ENCODE results near the gene ATP2B3. TPM values are rescaled to one million over a fixed set of nuclear protein-coding genes. Genes with fewer than 3 reads are reported as not detected.

ATP2B3 gene
- total RNA-seq, 1 donor from 2014 or later = 0.37 TPM

DNA sequence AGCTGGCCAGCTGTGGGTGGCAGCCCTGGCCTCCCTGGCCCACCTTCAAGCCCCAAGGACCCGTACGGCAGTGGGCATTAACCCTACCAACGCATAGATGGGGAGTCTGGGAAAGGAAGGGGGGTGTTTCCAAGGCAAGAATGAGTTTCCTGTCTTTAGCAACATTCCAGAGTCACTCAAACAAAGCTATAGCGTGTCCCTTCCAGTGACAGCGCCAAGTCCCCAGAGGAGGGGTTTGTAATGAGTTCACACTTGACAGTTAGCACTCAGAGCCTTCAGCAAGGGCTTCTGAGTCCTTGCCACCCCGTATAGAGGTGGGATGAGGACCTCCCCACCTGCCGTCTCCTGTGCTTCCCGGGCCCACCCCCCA is 20.9 kb upstream of the ATP2B3 start:
- Mint-ChIP-seq H3K4me3 (ENCODE audit: unreplicated experiment) (peak overlapping the region; percentile 97), H3K27ac (ENCODE audit: unreplicated experiment) (no peak overlapping the region), H3K9me3 (ENCODE audit: low read depth) (peaks cover 2% of the 10 kb centered on the region), H3K4me1 (ENCODE audit: low read depth) (peaks cover 55% of the 10 kb centered on the region), H3K27me3 (ENCODE audit: low read depth) (no peaks in the 10 kb centered on the region), H3K36me3 (ENCODE audit: low read depth) (peaks cover 8% of the 10 kb centered on the region)
- no peak for DNase-seq (ENCODE audit: low spot score)
- TF ChIP-seq, protein P1, sequence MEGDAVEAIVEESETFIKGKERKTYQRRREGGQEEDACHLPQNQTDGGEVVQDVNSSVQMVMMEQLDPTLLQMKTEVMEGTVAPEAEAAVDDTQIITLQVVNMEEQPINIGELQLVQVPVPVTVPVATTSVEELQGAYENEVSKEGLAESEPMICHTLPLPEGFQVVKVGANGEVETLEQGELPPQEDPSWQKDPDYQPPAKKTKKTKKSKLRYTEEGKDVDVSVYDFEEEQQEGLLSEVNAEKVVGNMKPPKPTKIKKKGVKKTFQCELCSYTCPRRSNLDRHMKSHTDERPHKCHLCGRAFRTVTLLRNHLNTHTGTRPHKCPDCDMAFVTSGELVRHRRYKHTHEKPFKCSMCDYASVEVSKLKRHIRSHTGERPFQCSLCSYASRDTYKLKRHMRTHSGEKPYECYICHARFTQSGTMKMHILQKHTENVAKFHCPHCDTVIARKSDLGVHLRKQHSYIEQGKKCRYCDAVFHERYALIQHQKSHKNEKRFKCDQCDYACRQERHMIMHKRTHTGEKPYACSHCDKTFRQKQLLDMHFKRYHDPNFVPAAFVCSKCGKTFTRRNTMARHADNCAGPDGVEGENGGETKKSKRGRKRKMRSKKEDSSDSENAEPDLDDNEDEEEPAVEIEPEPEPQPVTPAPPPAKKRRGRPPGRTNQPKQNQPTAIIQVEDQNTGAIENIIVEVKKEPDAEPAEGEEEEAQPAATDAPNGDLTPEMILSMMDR (IDR thresholded peaks at IDR 0.05) = no peak

- peak overlapping the region; percentile 38 for H3K27ac Mint-ChIP-seq (ENCODE audit: unreplicated experiment)
- H3K36me3 Mint-ChIP-seq (ENCODE audit: low read depth) = peaks cover 8% of the 10 kb centered on the region
- H3K27me3 Mint-ChIP-seq (ENCODE audit: low read depth) = no peaks in the 10 kb centered on the region
- peak overlapping the region; percentile 72 for H3K4me3 Mint-ChIP-seq (ENCODE audit: unreplicated experiment)
- peaks cover 2% of the 10 kb centered on the region for H3K9me3 Mint-ChIP-seq (ENCODE audit: low read depth)
- no peak for DNase-seq (ENCODE audit: low spot score)
- TF ChIP-seq, protein P1 (IDR thresholded peaks at IDR 0.05) = no peak
- peaks cover 43% of the 10 kb centered on the region for H3K4me1 Mint-ChIP-seq (ENCODE audit: low read depth)
Observed at GRCh38 chrX:153498453-153498852, 19.0 kb upstream of the ATP2B3 start.

DNA sequence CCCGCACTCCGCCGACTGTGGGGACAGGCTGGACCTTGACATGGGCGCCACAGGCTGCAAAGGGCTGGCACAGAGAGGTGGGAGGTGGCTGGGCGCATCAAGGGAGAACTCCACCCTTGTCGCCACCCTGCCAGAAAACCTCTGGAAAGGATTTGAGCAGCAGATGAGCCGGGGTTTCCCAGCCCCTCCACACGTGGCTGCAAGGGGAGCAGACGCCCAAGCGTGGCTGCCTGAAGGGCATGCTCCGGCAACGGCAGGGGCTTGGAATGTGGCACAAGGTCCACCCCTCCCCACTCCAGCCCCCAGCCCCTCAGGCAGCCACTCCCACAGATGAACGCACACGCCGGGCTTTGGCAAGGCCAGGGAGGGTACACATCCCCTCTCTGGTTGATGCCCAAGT is 18.1 kb upstream of the ATP2B3 start:
- Mint-ChIP-seq H3K27ac (ENCODE audit: unreplicated experiment) (no peak overlapping the region), H3K4me3 (ENCODE audit: unreplicated experiment) (peak overlapping the region; percentile 72), H3K27me3 (ENCODE audit: low read depth) (no peaks in the 10 kb centered on the region), H3K36me3 (ENCODE audit: low read depth) (peaks cover 6% of the 10 kb centered on the region), H3K4me1 (ENCODE audit: low read depth) (peaks cover 34% of the 10 kb centered on the region), H3K9me3 (ENCODE audit: low read depth) (peaks cover 2% of the 10 kb centered on the region)
- TF ChIP-seq, protein P1 (IDR thresholded peaks at IDR 0.05) = no peak
- DNase-seq (ENCODE audit: low spot score) = no peak

- H3K27me3 Mint-ChIP-seq (ENCODE audit: low read depth) = no peaks in the 10 kb centered on the region
- peaks cover 8% of the 10 kb centered on the region for H3K36me3 Mint-ChIP-seq (ENCODE audit: low read depth)
- peaks cover 2% of the 10 kb centered on the region for H3K9me3 Mint-ChIP-seq (ENCODE audit: low read depth)
- H3K27ac Mint-ChIP-seq (ENCODE audit: unreplicated experiment) = no peak overlapping the region
- H3K4me1 Mint-ChIP-seq (ENCODE audit: low read depth) = peaks cover 36% of the 10 kb centered on the region
- TF ChIP-seq, protein P1 (IDR thresholded peaks at IDR 0.05) = no peak
- H3K4me3 Mint-ChIP-seq (ENCODE audit: unreplicated experiment) = peak overlapping the region; percentile 72
- DNase-seq (ENCODE audit: low spot score) = no peak
Observed at GRCh38 chrX:153499876-153500275, 17.6 kb upstream of the ATP2B3 start.

DNA sequence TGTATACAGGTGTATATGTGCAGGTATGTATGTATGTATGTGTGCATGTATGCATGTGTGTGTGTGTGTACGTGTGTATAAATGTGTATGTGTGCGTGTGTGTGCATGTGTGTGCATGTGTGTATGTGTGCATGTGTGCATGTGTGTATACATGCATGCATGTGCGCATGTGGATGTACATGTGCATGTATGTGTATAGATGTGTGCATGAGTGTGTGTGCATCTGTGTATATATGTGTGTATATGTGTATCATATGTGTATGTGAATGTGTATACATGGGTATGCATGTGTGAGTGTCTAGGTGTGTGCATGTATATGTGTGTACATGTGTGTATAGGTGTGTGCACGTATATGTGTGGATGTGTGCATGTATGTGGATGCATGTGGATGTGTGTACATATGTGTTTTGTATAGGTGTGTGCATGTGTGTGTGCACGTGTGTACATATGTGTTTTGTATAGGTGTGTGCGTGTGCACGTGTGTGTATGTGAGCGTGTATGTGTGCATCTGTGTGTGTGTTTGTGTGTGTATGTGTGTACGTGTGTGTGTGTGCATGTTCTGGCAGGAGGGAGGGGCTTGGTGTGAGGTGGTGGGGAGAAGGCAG is 16.7 kb upstream of the ATP2B3 start:
- Mint-ChIP-seq H3K4me1 (ENCODE audit: low read depth) (peaks cover 36% of the 10 kb centered on the region), H3K27ac (ENCODE audit: unreplicated experiment) (peak overlapping the region; percentile 46), H3K36me3 (ENCODE audit: low read depth) (peaks cover 8% of the 10 kb centered on the region), H3K27me3 (ENCODE audit: low read depth) (no peaks in the 10 kb centered on the region), H3K4me3 (ENCODE audit: unreplicated experiment) (peak overlapping the region; percentile 72), H3K9me3 (ENCODE audit: low read depth) (peaks cover 2% of the 10 kb centered on the region)
- TF ChIP-seq, protein P1 (IDR thresholded peaks at IDR 0.05) = no peak
- DNase-seq (ENCODE audit: low spot score) = no peak
